ENCODE data around the gene HOXD11. TPM values are rescaled to one million over a fixed set of nuclear protein-coding genes. Genes with fewer than 3 reads are reported as not detected.

Gene HOXD11
- total RNA-seq, 4 donors from 2014 or later, result not detected

DNA sequence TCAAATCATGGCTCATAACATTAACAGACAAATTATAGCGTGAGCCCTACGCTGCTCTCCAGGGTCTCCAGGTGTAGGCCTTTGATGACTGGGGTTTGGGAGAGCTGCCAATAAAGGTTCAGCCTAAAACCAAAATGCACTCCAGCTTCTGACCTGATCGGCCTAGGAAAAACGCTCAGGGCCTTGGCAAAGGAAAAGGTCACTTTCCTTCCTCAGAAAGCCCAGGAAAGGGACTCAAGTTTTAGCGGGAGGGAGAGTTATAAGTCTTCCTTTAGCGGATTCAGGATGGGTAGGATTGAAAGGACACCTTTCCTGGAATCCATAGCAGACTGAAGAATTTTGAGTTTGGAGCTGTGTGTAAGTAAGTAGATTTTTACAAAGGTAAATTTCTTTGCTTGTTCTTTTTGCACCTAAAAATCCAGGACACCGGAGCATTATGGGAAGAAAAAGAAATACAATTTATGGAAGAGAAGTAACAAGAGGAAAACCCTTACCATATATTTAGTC lies 32.1 kb upstream of the HOXD11 start:
- Histone ChIP-seq H3K27me3 (peaks cover 84% of the 10 kb centered on the region), H3K4me3 (replicated peaks in 1 of 3) (no peak overlapping the region), H3K27ac (no peak overlapping the region), H3K9me3 (no peaks in the 10 kb centered on the region), H3K36me3 (no peaks in the 10 kb centered on the region), H3K4me1 (peaks cover 0 to 9% of the 10 kb centered on the region in 2 donors)
- no peak for DNase-seq
- WGBS, 2 donors, result 23 to 29% methylated on average over 7 of the region's 7 CpGs
- TF ChIP-seq, protein P1, sequence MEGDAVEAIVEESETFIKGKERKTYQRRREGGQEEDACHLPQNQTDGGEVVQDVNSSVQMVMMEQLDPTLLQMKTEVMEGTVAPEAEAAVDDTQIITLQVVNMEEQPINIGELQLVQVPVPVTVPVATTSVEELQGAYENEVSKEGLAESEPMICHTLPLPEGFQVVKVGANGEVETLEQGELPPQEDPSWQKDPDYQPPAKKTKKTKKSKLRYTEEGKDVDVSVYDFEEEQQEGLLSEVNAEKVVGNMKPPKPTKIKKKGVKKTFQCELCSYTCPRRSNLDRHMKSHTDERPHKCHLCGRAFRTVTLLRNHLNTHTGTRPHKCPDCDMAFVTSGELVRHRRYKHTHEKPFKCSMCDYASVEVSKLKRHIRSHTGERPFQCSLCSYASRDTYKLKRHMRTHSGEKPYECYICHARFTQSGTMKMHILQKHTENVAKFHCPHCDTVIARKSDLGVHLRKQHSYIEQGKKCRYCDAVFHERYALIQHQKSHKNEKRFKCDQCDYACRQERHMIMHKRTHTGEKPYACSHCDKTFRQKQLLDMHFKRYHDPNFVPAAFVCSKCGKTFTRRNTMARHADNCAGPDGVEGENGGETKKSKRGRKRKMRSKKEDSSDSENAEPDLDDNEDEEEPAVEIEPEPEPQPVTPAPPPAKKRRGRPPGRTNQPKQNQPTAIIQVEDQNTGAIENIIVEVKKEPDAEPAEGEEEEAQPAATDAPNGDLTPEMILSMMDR (IDR thresholded peaks at IDR 0.05), result no peak
- no peak for TF ChIP-seq POLR2A (IDR thresholded peaks at IDR 0.05)
- intact Hi-C loops (cut with DNase I), result no loop called here

DNA sequence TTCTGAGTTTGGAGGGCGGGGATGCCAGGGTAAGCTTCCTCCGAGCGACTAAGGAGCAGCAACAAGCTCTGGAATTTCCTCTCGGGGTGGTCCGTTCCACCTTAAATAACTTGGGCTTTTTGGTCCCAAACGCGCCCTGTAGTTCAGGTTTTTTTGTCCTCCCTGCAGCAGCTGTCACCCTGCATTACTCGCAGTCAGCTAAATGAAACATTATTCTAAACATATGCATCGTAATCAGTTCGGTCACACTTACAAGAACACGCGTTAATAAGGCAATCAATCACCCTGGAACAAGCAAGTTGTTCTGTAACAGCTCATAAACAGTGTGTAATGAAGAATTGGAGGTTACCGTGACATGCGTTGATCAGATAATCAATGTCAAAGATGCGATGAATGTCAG lies 31.6 kb upstream of the HOXD11 start:
- intact Hi-C loops (cut with DNase I), result no loop called here
- H3K27ac ChIP-seq, result no peak overlapping the region
- no peak for DNase-seq
- no peaks in the 10 kb centered on the region for H3K9me3 ChIP-seq
- peaks cover 0 to 11% of the 10 kb centered on the region in 2 donors for H3K4me1 ChIP-seq
- H3K36me3 ChIP-seq, result no peaks in the 10 kb centered on the region
- H3K27me3 ChIP-seq, result peaks cover 86% of the 10 kb centered on the region
- H3K4me3 ChIP-seq (replicated peaks in 1 of 3), result no peak overlapping the region
- 10 to 11% methylated on average over 15 of the region's 15 CpGs for WGBS, 2 donors
- TF ChIP-seq, protein P1 (IDR thresholded peaks at IDR 0.05), result no peak
- no peak for TF ChIP-seq POLR2A (IDR thresholded peaks at IDR 0.05)

DNA sequence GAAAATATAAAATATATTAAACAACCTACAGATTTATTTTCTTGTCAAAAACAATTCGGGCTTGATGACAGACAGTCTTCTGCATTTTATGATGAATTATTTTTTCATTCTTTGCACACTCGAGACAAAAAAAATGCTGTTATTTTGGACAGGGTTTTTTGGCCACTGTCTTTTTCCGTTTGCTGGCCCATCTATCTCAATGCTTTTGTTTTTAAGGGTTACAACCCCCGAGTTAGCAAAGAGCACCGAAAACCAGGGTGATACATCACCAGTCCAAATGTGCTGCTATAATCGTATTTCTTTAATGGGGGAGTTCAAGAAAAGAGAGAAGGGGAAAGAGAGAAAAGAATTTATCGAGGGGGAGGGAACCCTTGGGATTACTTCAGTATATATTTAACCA lies 31.0 kb upstream of the HOXD11 start:
- Histone ChIP-seq H3K4me3 (replicated peaks in 1 of 3) (no peak overlapping the region), H3K9me3 (no peaks in the 10 kb centered on the region), H3K27ac (no peak overlapping the region), H3K36me3 (no peaks in the 10 kb centered on the region), H3K4me1 (peaks cover 0 to 13% of the 10 kb centered on the region in 2 donors), H3K27me3 (peaks cover 86% of the 10 kb centered on the region)
- TF ChIP-seq, protein P1 (IDR thresholded peaks at IDR 0.05), result no peak
- no peak for TF ChIP-seq POLR2A (IDR thresholded peaks at IDR 0.05)
- WGBS, 2 donors, result 15 to 26% methylated on average over 7 of the region's 7 CpGs
- intact Hi-C loops (cut with DNase I), result no loop called here
- no peak for DNase-seq

DNA sequence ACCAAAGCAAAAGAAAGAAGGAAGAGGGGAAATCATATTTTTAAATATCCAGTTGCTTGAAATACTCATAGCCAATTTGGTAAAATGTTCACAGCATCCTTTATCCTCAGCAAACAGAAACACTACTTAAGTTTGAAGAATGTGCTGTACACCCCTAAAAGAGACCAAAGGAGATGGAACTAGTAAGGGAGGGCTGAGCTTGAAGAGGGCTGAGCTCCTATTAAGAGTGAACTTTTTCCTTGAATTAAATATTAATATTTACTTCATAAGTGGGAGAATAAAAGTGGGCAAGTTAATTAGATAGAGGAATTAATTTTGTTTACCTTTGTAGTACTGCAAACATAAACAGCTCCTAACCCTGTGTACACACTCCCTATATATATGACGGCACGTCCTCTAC lies 30.3 kb upstream of the HOXD11 start:
- H3K27ac ChIP-seq, result no peak overlapping the region
- H3K4me1 ChIP-seq, result peaks cover 0 to 13% of the 10 kb centered on the region in 2 donors
- WGBS, 2 donors, result 10 to 14% methylated on average over 2 of the region's 2 CpGs
- DNase-seq, result no peak
- H3K4me3 ChIP-seq (replicated peaks in 1 of 3), result no peak overlapping the region
- TF ChIP-seq, protein P1 (IDR thresholded peaks at IDR 0.05), result no peak
- peaks cover 85% of the 10 kb centered on the region for H3K27me3 ChIP-seq
- intact Hi-C loops (cut with DNase I), result no loop called here
- H3K9me3 ChIP-seq, result no peaks in the 10 kb centered on the region
- no peaks in the 10 kb centered on the region for H3K36me3 ChIP-seq

DNA sequence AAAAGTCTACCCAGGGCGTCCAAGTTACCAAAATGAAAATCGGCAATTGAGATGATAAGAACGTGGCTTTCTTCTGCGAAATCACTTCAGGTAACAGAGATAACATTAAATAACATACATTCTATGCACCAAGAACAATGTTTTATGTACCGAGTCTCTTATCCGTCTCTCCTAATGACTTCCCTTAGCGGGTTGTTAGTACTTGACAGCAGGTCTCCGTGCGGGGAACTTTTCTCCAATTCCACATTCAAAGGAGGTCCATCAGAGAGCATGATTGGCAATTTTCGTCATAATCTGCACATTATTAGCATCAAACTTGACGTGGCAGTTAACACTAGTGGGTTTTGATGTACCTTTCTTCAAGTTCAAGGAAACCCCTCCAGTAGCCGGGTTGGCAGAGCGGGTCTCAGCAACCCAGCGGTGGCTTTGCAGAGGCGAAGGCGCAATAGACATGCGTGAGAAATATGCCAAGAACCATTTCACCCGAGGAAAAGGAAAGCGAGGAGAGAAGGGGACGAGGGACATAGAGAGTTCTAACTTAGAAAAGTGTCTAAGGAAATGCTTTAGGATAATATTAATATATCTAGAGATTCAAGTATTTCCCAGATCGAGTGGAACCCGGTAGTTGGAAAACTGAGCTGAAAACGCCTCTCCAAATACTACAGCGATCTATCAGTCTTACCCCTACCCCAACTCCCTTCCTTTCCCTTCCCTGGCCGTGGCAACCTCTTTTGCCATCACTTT lies 28.4 kb upstream of the HOXD11 start:
- no peak for TF ChIP-seq POLR2A (IDR thresholded peaks at IDR 0.05)
- TF ChIP-seq, protein P1 (IDR thresholded peaks at IDR 0.05), result no peak
- Histone ChIP-seq H3K4me3 (replicated peaks in 1 of 3) (no peak overlapping the region), H3K27me3 (peaks cover 84% of the 10 kb centered on the region), H3K9me3 (no peaks in the 10 kb centered on the region), H3K36me3 (no peaks in the 10 kb centered on the region), H3K27ac (no peak overlapping the region), H3K4me1 (peaks cover 5 to 19% of the 10 kb centered on the region in 2 donors)
- intact Hi-C loops (cut with DNase I), result no loop called here
- no peak for DNase-seq
- 9% methylated on average over 25 of the region's 25 CpGs for WGBS, 2 donors
